Immature natural killer cell (primary cell): ENCODE results near the gene LRRC49. TPM values are rescaled to one million over a fixed set of nuclear protein-coding genes. Genes with fewer than 3 reads are reported as not detected.
"Not testable (repeated sequence)": the region's sequence is repeated elsewhere in the genome, so short reads cannot be mapped to it uniquely, and the experiment has no call there.

Source experiments
- DNase-seq, 3 donors: peaks; one replicate each; pipeline ENCODE4 v3.0.0; 2022; ENCODE audit warnings: mixed read lengths in 1 of 3
- H3K27ac Mint-ChIP-seq, 6 donors: one replicate each; pipeline ENCODE4 v1.8.0; 2020; ENCODE audit warnings: mixed read lengths in 6 of 6, mild to moderate bottlenecking in 5 of 6, inconsistent platforms in 4 of 6, moderate library complexity in 3 of 6
- H3K27me3 Mint-ChIP-seq, 3 donors: one replicate each; pipeline ENCODE4 v1.8.0; 2020 to 2021; ENCODE audit warnings: low read depth in 3 of 3, mild to moderate bottlenecking in 3 of 3, mixed read lengths in 3 of 3, moderate library complexity in 3 of 3, inconsistent platforms in 1 of 3
- H3K36me3 Mint-ChIP-seq, 3 donors: one replicate each; pipeline ENCODE4 v1.8.0; 2020; ENCODE audit warnings: mixed read lengths in 3 of 3, inconsistent platforms in 2 of 3, mild to moderate bottlenecking in 2 of 3
- H3K4me1 Mint-ChIP-seq, 2 donors: one replicate each; pipeline ENCODE4 v1.8.0; 2020; ENCODE audit warnings: inconsistent platforms in 2 of 2, mild to moderate bottlenecking in 2 of 2, mixed read lengths in 2 of 2, moderate library complexity in 1 of 2
- H3K4me3 Mint-ChIP-seq, 5 donors: one replicate each; pipeline ENCODE4 v1.8.0; 2020; ENCODE audit warnings: mild to moderate bottlenecking in 5 of 5, mixed read lengths in 5 of 5, inconsistent platforms in 3 of 5, moderate library complexity in 3 of 5
- H3K9me3 Mint-ChIP-seq, 6 donors: one replicate each; pipeline ENCODE4 v1.8.0; 2020; ENCODE audit warnings: mild to moderate bottlenecking in 6 of 6, mixed read lengths in 6 of 6, inconsistent platforms in 4 of 6, moderate library complexity in 3 of 6
- polyA plus RNA-seq, 3 donors: library from polyadenylated mRNA; unstranded; fragments of 300-500 nt; fragmentation: Illumina TruSeq; gene quantifications; one replicate each; pipeline ENCODE4 v1.2.3, GENCODE V29; 2021

Gene LRRC49
- polyA plus RNA-seq, 3 donors from 2014 or later = 0.68 TPM; not detected in 2

DNA sequence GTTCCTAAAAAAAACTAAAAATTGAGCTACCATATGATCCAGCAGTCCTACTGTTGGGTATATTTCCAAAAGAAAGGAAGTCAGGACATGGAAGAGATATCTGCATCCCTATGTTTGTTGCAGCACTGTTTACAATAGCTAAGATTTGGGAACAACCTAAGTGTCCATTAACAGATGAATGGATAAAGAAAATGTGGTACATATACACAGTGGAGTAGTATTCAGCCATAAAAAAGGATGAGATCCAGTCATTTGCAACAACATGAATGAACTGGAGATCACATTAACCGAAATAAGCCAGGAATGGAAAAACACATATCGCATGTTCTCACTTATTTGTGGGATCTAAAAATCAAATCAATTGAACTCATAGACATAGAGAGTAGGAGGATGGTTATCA is 29.5 kb downstream of the LRRC49 start:
- Mint-ChIP-seq H3K36me3 (no peaks in the 10 kb centered on the region), H3K27me3 (peaks cover 0 to 6% (median 5%) of the 10 kb centered on the region in 3 donors)

DNA sequence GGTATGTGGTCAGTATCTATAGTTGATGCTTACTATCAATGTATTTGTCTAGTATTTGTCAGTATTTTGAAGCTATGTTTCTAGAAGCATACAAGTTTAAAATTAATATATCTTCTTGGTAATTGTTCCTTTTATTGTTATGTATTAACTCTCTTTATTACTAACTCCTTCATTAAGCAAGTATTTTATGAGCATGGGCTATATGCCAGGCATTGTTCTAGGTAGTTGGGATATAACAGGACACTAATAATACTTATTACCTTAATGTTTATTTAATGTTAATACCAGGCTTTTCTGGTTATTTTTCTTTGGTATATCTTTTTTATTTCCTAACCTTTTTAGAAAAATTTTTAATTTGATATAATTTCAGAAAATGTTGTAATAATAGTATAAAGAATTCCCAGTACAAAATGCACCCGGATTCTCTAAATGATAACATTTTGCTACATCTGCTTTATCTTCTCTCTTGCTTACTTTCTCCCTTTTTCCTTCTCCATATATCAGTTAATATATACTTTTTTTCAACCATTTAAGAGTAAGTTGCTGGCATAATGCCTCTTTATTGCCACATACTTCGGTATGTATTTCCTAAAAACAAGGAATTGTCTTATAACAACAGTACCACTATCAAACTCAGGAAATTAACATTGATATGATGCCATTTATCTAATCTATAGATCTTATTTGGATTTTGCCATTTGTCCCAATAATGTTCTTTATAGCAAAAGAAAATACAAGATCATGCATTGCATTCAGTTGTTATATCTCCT is 30.9 kb downstream of the LRRC49 start:
- Mint-ChIP-seq H3K4me3 (no peak overlapping the region), H3K27me3 (peaks cover 0 to 8% (median 5%) of the 10 kb centered on the region in 3 donors), H3K27ac (no peak overlapping the region), H3K4me1 (no peaks in the 10 kb centered on the region), H3K36me3 (no peaks in the 10 kb centered on the region), H3K9me3 (peaks cover 0 to 6% (median 0%) of the 10 kb centered on the region in 6 donors)
- no peak for DNase-seq

More for the DNA sequence above, 29.5 kb downstream of the LRRC49 start:
- H3K4me3 Mint-ChIP-seq = no peak overlapping the region
- DNase-seq = no peak
- H3K27ac Mint-ChIP-seq = no peak overlapping the region
- no peaks in the 10 kb centered on the region for H3K4me1 Mint-ChIP-seq
- peaks cover 0 to 6% (median 0%) of the 10 kb centered on the region in 6 donors for H3K9me3 Mint-ChIP-seq

DNA sequence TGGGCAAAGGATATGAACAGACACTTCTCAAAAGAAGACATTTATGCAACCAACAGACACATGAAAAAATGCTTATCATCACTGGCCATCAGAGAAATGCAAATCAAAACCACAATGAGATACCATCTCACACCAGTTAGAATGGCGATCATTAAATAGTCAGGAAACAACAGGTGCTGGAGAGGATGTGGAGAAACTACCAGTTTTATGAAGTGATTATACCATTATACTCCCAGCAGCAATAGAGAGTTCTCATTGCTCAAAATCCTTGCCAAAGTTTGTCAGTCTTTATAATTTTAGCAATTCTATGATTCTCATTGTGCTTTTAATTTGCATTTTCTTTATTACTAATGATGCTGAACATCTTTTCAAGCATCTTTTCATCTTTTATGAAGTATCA is 34.3 kb downstream of the LRRC49 start:
- not testable (repeated sequence) for H3K4me1 Mint-ChIP-seq, H3K36me3 Mint-ChIP-seq, H3K4me3 Mint-ChIP-seq, H3K27ac Mint-ChIP-seq, H3K9me3 Mint-ChIP-seq, DNase-seq
- peaks cover 4 to 11% (median 5%) of the 10 kb centered on the region in 3 donors for H3K27me3 Mint-ChIP-seq

DNA sequence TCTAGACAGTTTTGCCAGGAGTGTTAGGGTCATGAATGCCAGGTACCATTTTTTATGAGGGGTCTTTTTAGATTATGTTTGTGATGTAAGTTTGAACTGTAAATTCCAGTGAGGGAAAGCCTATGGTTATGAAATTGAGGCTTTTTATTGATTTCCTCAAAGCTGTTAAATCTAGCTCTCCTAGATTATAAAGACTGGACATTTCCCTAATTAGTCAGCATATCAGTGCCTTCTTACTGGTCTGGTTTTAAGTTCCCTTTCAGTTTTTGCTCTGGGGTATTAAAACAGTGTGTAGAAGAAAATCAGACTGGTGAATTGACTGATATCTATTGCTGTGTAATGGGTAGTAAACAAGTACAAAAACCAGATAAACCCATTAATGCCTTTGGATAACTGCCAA is 39.2 kb downstream of the LRRC49 start:
- Mint-ChIP-seq H3K9me3 (peaks cover 0 to 5% (median 0%) of the 10 kb centered on the region in 6 donors), H3K4me3 (no peak overlapping the region), H3K36me3 (no peaks in the 10 kb centered on the region), H3K27me3 (peaks cover 2 to 10% (median 4%) of the 10 kb centered on the region in 3 donors), H3K27ac (no peak overlapping the region), H3K4me1 (no peaks in the 10 kb centered on the region)
- no peak for DNase-seq

DNA sequence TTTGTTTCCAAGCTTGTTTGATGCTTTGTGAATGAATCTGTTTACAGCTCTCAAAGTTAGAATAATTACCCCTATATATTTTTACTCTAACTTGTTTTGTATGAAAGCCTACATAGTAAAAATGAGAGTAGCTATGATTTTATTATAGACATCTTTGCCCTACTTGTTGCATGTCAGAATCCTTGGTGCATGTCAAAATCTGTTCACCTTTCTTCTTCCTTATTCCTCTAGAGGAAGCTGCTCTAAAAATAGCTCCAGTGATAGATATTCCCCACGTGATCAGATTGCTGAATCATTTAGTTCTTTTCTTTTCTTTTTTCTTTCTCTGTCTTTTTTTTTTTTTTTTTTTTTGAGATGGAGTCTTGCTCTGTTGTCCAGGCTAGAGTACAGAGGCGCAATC is 39.8 kb downstream of the LRRC49 start:
- DNase-seq = no peak
- H3K9me3 Mint-ChIP-seq = peaks cover 0 to 5% (median 0%) of the 10 kb centered on the region in 6 donors
- no peak overlapping the region for H3K4me3 Mint-ChIP-seq
- no peaks in the 10 kb centered on the region for H3K4me1 Mint-ChIP-seq
- H3K36me3 Mint-ChIP-seq = no peaks in the 10 kb centered on the region
- peaks cover 2 to 8% (median 4%) of the 10 kb centered on the region in 3 donors for H3K27me3 Mint-ChIP-seq
- no peak overlapping the region for H3K27ac Mint-ChIP-seq

DNA sequence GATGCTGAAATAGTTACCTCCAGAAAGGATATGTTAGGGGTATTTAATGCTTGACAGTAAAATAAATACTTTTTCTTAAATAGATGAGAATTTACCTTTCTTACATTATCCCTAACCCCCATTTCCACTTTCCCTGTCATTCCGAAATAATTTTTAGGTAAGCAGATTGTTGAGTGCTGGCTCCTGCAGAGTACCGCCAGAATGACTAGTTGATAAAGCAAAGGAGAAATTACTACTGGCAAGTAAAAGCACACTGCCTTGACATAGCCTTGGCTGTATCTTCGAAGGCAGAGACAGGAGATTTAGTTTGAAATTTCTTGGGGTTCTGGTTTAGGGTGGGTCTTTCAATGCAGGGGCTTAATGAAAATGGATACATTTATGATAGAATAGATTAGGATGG is 40.8 kb downstream of the LRRC49 start:
- DNase-seq = no peak
- Mint-ChIP-seq H3K27ac (no peak overlapping the region), H3K27me3 (peaks cover 2 to 8% (median 4%) of the 10 kb centered on the region in 3 donors), H3K4me1 (no peaks in the 10 kb centered on the region), H3K9me3 (peaks cover 0 to 5% (median 0%) of the 10 kb centered on the region in 6 donors), H3K4me3 (no peak overlapping the region), H3K36me3 (no peaks in the 10 kb centered on the region)

DNA sequence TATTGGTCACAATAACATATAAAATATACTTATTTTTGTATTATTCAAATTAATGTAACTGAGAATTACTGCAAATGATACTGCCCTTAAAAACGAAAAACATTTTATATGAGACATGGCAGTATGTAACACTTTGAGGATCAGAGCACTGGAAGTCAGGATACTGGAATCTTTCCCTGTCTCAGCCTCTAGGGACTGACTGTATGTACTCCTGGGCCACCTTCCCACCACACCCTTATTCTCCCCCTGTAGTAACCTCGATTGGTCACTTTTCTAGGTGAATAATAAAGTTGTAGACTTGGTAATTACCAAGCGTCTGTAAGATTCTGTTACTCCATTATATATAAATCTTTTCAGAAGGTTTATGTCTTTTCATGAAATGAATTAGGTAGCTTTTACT is 43.0 kb downstream of the LRRC49 start:
- H3K4me1 Mint-ChIP-seq = no peaks in the 10 kb centered on the region
- H3K27ac Mint-ChIP-seq = no peak overlapping the region
- H3K9me3 Mint-ChIP-seq = no peaks in the 10 kb centered on the region
- H3K36me3 Mint-ChIP-seq = no peaks in the 10 kb centered on the region
- H3K27me3 Mint-ChIP-seq = peaks cover 0 to 3% (median 2%) of the 10 kb centered on the region in 3 donors
- no peak overlapping the region for H3K4me3 Mint-ChIP-seq
- DNase-seq = no peak

DNA sequence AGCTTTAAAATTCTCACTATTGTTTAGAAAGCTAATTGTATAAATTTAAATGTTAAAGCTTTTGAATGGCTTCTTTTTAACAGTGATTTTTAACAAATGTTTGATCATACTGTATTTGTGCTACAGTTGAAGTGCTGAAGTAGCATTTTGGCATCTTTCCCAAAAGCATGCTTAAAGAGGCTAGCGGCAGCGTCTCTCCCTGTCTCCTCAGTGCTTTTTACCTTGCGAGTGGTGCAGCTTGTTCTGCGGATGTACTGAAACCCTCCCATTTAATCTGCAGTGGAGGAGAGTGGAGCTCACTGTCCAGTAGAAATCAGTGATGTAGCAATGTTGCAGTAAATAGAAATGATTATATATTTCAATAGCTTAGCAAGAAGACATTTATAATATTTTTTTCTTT is 43.7 kb downstream of the LRRC49 start:
- no peak overlapping the region for H3K4me3 Mint-ChIP-seq
- no peak for DNase-seq
- H3K27me3 Mint-ChIP-seq = peaks cover under 1 to 3% (median 2%) of the 10 kb centered on the region in 3 donors
- H3K36me3 Mint-ChIP-seq = no peaks in the 10 kb centered on the region
- no peaks in the 10 kb centered on the region for H3K9me3 Mint-ChIP-seq
- H3K4me1 Mint-ChIP-seq = no peaks in the 10 kb centered on the region
- no peak overlapping the region for H3K27ac Mint-ChIP-seq

DNA sequence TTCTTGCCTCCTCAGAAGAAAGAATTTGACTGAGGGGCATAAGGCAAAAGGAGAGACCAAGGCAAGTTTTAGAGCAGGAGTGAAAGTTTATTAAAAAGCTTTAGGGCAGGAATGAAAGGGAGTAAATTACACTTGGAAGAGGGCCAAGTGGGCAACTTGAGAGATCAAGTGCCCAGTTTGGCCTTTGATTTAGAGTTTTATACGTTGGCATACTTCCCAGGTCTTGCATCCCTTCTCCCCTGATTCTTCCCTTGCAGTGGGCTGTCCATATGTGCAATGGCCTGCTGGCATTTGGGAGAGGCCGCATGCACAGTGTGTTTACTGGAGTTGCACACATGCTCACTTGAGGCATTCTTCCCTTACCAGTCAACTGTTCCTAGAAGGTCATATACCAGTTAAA is 50.7 kb downstream of the LRRC49 start:
- DNase-seq, H3K9me3 Mint-ChIP-seq, H3K36me3 Mint-ChIP-seq, H3K27ac Mint-ChIP-seq, H3K27me3 Mint-ChIP-seq, H3K4me1 Mint-ChIP-seq, H3K4me3 Mint-ChIP-seq: not testable (repeated sequence)

DNA sequence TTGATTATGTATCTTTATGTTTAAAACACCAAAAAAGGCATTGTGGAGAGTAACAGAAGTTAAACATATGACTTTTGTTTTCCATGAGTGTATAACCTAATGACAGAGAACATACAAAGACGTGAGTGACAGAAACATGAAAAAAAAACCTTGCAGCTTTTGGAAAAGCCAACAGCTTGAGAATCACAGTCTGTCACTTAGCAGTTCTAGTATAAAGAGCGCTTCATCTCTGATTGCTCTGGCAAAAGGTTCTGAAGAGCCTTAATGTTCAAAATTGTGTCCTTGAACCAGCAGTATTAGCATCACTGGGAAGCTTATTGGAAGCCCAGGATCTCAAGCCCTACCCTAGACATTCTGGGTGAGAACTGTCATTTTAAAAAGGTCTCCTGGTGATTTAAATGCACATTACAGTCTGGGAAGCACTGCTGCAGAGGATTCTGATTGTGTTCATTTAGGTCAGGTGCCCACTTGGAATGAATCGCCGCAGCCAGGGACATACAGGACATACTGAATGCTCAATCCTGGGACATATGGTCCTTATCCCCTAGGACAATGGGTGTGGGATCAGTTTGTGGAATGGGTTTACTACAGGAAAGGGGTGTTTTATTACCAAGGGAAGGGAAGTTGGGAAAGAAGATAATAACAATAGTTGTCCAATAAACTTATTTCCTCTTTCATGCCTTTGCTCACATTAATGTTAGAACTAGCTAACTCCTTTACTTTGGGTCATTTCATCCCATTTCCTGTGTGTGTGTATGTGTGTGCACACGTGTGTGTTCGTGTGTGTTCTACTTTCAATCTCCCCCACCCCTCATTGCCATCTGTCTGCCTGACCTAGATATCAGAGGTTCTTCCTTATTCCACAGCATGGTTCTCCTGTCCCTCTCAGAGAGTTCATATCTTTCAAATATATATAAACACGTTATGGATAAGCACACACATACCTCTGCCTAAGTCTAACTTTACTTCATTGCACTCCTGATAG is 55.0 kb downstream of the LRRC49 start:
- Mint-ChIP-seq H3K27me3 (peaks cover 0 to 10% (median 1%) of the 10 kb centered on the region in 3 donors), H3K4me1 (no peaks in the 10 kb centered on the region), H3K27ac (no peak overlapping the region), H3K36me3 (peaks cover 0 to 3% (median 0%) of the 10 kb centered on the region in 3 donors), H3K9me3 (peaks cover 0 to 3% (median 0%) of the 10 kb centered on the region in 6 donors), H3K4me3 (no peak overlapping the region)
- DNase-seq = no peak

DNA sequence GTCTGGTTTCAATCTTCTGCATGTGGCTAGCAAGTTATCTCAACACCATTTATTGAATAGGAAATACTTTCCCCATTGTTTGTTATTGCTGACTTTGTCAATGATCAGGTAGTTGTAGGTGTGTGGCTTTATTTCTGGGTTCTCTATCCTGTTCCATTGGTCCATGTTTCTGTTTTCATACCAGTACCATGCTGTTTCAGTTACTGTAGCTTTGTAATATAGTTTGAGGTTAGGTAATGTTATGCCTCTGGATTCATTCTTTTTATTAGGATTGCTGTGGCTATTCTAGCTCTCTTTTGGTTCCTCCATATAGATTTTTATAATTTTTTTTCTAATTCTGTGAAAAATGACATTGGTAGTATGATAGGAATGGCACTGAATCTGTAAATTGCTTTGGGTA is 58.3 kb downstream of the LRRC49 start:
- Mint-ChIP-seq H3K27me3 (peaks cover 0 to 10% (median 0%) of the 10 kb centered on the region in 3 donors), H3K27ac (no peak overlapping the region), H3K36me3 (peaks cover 0 to 3% (median 0%) of the 10 kb centered on the region in 3 donors), H3K4me3 (no peak overlapping the region), H3K9me3 (peaks cover 0 to 3% (median 0%) of the 10 kb centered on the region in 6 donors), H3K4me1 (no peaks in the 10 kb centered on the region)
- DNase-seq = no peak

DNA sequence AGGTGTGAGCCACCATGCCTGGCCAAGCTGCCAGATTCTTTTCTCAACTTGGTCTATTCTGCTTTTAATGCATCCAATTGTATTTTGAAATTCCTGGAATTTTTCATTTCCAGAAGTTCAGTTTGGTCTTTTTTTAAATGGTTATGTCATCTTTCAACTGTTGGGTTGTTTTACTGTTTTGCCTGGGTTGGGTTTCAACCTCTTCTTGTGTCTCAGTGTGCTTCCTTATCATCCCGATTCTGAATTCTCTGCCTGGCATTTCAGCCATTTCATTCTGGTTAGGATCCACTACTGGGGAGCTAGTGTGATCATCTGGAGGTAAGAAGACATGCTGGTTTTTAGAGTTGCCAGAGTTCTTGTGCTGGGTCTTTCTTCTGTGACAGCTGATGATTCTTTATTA is 61.5 kb downstream of the LRRC49 start:
- Mint-ChIP-seq H3K36me3 (peaks cover 0 to 3% (median 0%) of the 10 kb centered on the region in 3 donors), H3K27me3 (peaks cover 0 to 12% (median 0%) of the 10 kb centered on the region in 3 donors), H3K4me3 (no peak overlapping the region), H3K27ac (no peak overlapping the region), H3K9me3 (peaks cover 0 to 3% (median 0%) of the 10 kb centered on the region in 6 donors), H3K4me1 (no peaks in the 10 kb centered on the region)
- no peak for DNase-seq

DNA sequence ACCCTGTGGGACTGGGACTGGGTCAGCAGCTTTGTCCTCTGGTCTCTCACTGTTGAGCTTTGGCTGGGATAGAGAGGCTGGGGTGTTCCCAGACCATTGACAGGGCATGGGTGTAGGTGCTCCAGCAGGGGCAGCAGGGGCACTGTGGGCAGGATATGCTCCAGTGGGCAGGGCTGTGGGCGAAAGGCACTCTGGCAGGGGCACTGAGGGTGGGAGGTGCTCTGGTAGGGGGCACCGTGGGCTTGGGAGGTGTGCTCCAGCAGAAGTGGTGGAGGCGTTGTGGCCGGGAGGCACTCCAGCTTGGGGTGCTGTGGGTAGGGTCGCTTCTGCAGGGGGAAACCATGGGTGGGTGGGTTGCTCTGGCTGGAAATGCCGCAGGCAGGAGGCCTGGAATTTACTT is 62.1 kb downstream of the LRRC49 start:
- DNase-seq = no peak
- H3K4me1 Mint-ChIP-seq = no peaks in the 10 kb centered on the region
- H3K36me3 Mint-ChIP-seq = peaks cover 0 to 3% (median 0%) of the 10 kb centered on the region in 3 donors
- peaks cover 0 to 3% (median 0%) of the 10 kb centered on the region in 6 donors for H3K9me3 Mint-ChIP-seq
- no peak overlapping the region for H3K27ac Mint-ChIP-seq
- H3K4me3 Mint-ChIP-seq = no peak overlapping the region
- peaks cover 0 to 12% (median 0%) of the 10 kb centered on the region in 3 donors for H3K27me3 Mint-ChIP-seq

DNA sequence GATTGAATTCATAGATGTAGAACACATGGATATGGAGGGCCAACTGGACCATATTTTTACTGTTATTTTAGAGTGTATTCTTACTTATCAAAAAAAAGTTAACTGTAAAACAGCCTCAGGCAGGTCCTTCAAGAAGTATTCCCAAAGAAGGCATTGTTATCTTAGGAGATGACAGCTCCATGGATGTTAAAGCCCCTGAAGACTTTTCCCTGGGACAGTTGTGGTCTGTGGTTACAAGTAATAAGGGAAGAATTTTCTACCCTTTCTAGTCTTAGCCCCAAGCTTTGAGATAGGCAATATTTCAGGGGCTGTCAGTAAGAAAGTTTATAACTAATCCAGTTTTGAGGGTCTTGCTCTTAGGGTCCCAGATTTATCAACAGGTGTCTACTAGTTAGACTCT is 62.5 kb downstream of the LRRC49 start:
- Mint-ChIP-seq H3K36me3 (peaks cover 0 to 3% (median 0%) of the 10 kb centered on the region in 3 donors), H3K9me3 (peaks cover 0 to 3% (median 0%) of the 10 kb centered on the region in 6 donors), H3K4me1 (no peaks in the 10 kb centered on the region), H3K27me3 (peaks cover 0 to 12% (median 0%) of the 10 kb centered on the region in 3 donors), H3K4me3 (no peak overlapping the region), H3K27ac (no peak overlapping the region)
- no peak for DNase-seq
